PC-9 (cell line): ENCODE results near the gene ARPC1A.

Experiments used
- EZH2 ChIP-seq: fragments of 200-600 bp; sonication (generic); IDR thresholded peaks from 2 replicates; pipeline ENCODE4 v1.8.0; 2017; ENCODE audit warnings: antibody characterized with exemption, low read depth
- TF ChIP-seq, protein P1 (sequence below): fragments of 200-600 bp; sonication (generic); conservative IDR thresholded peaks from 2 replicates; pipeline ENCODE4 v1.6.1; 2017; ENCODE audit warnings: mixed run types, antibody characterized with exemption, mild to moderate bottlenecking, moderate library complexity

DNA sequence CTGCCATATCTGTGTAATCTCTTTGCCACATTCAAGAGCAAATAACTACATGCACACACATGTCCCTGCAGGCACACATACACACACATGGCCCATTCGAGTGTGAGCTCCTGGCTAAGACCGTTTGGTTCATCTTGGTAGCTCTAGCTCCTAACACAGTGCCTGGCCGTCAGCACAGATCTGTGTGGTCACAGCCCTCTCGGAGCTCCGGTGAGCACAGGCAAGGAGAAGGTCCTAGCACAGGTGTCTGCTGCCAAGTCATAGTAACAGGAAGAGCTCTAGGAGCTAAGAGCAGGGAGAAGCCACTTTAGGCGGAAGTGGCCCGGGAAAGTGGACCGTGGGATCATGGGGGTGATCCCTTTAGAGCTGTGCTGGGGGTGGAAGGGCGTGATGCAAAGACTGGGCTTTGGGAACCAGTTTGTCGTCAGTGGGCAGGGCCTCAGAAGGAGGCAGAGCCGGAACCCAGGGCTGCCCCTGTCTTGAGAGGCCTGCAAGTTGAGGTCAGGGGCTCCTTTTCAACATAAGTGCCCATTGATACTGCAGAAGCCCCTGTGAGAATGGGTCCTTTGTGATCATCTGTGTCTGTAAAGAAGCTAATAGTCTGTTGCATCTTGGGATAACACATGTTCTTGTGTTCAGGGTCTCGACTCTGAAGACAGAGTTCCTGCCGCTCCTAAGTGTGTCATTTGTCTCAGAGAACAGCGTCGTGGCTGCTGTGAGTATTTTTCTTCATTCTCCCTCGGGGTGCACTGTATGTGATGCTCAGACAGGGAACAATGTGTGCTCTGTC lies 32.2 kb downstream of the ARPC1A start:
- TF ChIP-seq, protein P1, sequence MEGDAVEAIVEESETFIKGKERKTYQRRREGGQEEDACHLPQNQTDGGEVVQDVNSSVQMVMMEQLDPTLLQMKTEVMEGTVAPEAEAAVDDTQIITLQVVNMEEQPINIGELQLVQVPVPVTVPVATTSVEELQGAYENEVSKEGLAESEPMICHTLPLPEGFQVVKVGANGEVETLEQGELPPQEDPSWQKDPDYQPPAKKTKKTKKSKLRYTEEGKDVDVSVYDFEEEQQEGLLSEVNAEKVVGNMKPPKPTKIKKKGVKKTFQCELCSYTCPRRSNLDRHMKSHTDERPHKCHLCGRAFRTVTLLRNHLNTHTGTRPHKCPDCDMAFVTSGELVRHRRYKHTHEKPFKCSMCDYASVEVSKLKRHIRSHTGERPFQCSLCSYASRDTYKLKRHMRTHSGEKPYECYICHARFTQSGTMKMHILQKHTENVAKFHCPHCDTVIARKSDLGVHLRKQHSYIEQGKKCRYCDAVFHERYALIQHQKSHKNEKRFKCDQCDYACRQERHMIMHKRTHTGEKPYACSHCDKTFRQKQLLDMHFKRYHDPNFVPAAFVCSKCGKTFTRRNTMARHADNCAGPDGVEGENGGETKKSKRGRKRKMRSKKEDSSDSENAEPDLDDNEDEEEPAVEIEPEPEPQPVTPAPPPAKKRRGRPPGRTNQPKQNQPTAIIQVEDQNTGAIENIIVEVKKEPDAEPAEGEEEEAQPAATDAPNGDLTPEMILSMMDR: no peak
- TF ChIP-seq EZH2: no peak
